H1 (cell line): ENCODE results near the gene STOML2. TPM values are rescaled to one million over a fixed set of nuclear protein-coding genes. Genes with fewer than 3 reads are reported as not detected.

Experiments used
- CTCF ChIA-PET: fragments of 300-600 bp; sonication (Branson Sonifier 250); formaldehyde crosslinking; loops from one replicate; lab custom pipeline; 2021; ENCODE audit not compliant: partially characterized antibody; lab: Charles Lee
- POLR2A ChIA-PET: fragments of 300-600 bp; sonication (Branson Sonifier 250); formaldehyde crosslinking; loops from one replicate; lab custom pipeline; 2021; ENCODE audit warnings: inconsistent platforms; ENCODE audit not compliant: partially characterized antibody; lab: Charles Lee
- DNase-seq, 2 experiments: peaks; one replicate each; pipeline versions ENCODE4 v3.0.0 to v3.0.0-alpha.2; 2010 to 2022; ENCODE audit warnings: low spot score in 2 of 2, low read depth in 1 of 2, mixed read lengths in 1 of 2
- FAIRE-seq: peaks from 2 replicates; lab custom pipeline; 2011; peaks lifted over from hg19 to GRCh38; lab: Jason Lieb, UNC
- H2AFZ ChIP-seq: 2 replicates; pipeline ENCODE4 v1.8.1; 2012; ENCODE audit warnings: low read length, inconsistent platforms
- H2AK5ac ChIP-seq: 2 replicates; pipeline ENCODE4 v1.6.1; 2013; ENCODE audit warnings: low read depth, low read length
- H2BK120ac ChIP-seq: replicated peaks from 2 replicates; pipeline ENCODE3; 2013; ENCODE audit warnings: low read depth, low read length, inconsistent platforms
- H2BK12ac ChIP-seq: 2 replicates; pipeline ENCODE4 v1.6.1; 2013; ENCODE audit warnings: low read depth, low read length
- H2BK15ac ChIP-seq: 2 replicates; pipeline ENCODE4 v1.6.1; 2013; ENCODE audit warnings: low read length
- H2BK20ac ChIP-seq: 2 replicates; pipeline ENCODE4 v1.6.1; 2013; ENCODE audit warnings: low read length
- H2BK5ac ChIP-seq: 2 replicates; pipeline ENCODE4 v1.6.1; 2013; ENCODE audit warnings: low read depth, low read length
- H3K14ac ChIP-seq: 2 replicates; pipeline ENCODE4 v1.6.1; 2013; ENCODE audit warnings: inconsistent platforms; ENCODE audit not compliant: insufficient read length
- H3K18ac ChIP-seq: 2 replicates; pipeline ENCODE4 v1.6.1; 2013; ENCODE audit warnings: low read length; ENCODE audit errors: extremely low read depth
- H3K23ac ChIP-seq: 2 replicates; pipeline ENCODE4 v1.6.1; 2013; ENCODE audit warnings: inconsistent platforms; ENCODE audit not compliant: insufficient read length
- H3K23me2 ChIP-seq: 2 replicates; pipeline ENCODE4 v1.6.1; 2013; ENCODE audit warnings: low read depth, low read length
- H3K27ac ChIP-seq: 2 replicates; pipeline ENCODE4 v1.6.1; 2011; ENCODE audit warnings: low read depth, low read length, inconsistent platforms
- H3K27me3 ChIP-seq, 4 experiments: replicated peaks in 1 of 4; 1 replicate in 1 of 4; 2 replicates in 3 of 4; pipeline versions ENCODE4 v1.6.1 to v1.8.1; 2011 to 2013; ENCODE audit warnings: low read length in 3 of 4, mild to moderate bottlenecking in 3 of 4, inconsistent platforms in 2 of 4, mixed read lengths in 2 of 4, moderate library complexity in 1 of 4; ENCODE audit not compliant: control insufficient read depth in 3 of 4, insufficient read depth in 3 of 4; ENCODE audit errors: extremely low read depth in 1 of 4
- H3K36me3 ChIP-seq, 4 experiments: 2 replicates each; pipeline versions ENCODE4 v1.6.1 to v1.8.1; 2011 to 2013; ENCODE audit warnings: mild to moderate bottlenecking in 4 of 4, low read length in 3 of 4, moderate library complexity in 2 of 4, control low read depth in 1 of 4, inconsistent platforms in 1 of 4; ENCODE audit not compliant: insufficient read depth in 4 of 4, control insufficient read depth in 2 of 4
- H3K4ac ChIP-seq: replicated peaks from 2 replicates; pipeline ENCODE3; 2013; ENCODE audit warnings: low read length, low read depth, mixed read lengths, inconsistent platforms; ENCODE audit not compliant: insufficient read length
- H3K4me1 ChIP-seq, 4 experiments: replicated peaks in 1 of 4; 1 replicate in 1 of 4; 2 replicates in 3 of 4; pipeline versions ENCODE4 v1.6.1 to v1.8.1; 2011 to 2013; ENCODE audit warnings: low read length in 3 of 4, inconsistent platforms in 2 of 4, mixed read lengths in 1 of 4; ENCODE audit not compliant: insufficient read depth in 4 of 4, control insufficient read depth in 3 of 4
- H3K4me2 ChIP-seq, 2 experiments: 2 replicates each; pipeline versions ENCODE4 v1.6.1 to v1.8.1; 2011 to 2013; ENCODE audit warnings: low read depth in 2 of 2, low read length in 2 of 2, control low read depth in 1 of 2, inconsistent platforms in 1 of 2, mild to moderate bottlenecking in 1 of 2; ENCODE audit not compliant: insufficient read depth in 1 of 2
- H3K4me3 ChIP-seq, 4 experiments: fragments of 200-600, 300-600 bp in 1 of 4; sonication (generic), shearing (Covaris generic), sonication (Bioruptor Twin) in 1 of 4; 2 replicates each; pipeline versions ENCODE4 v1.5.1 to v1.8.1; 2011 to 2016; ENCODE audit warnings: low read length in 4 of 4, low read depth in 3 of 4, control low read depth in 2 of 4, inconsistent platforms in 2 of 4, mild to moderate bottlenecking in 2 of 4, mixed read lengths in 1 of 4, moderate library complexity in 1 of 4; ENCODE audit not compliant: insufficient read depth in 2 of 4; ENCODE audit errors: extremely low read depth in 1 of 4
- H3K56ac ChIP-seq: replicated peaks from 2 replicates; pipeline ENCODE3; 2013; ENCODE audit warnings: low read depth, mild to moderate bottlenecking, mixed read lengths, low read length, inconsistent platforms; ENCODE audit not compliant: insufficient read length
- H3K79me1 ChIP-seq: 2 replicates; pipeline ENCODE4 v1.6.1; 2013; ENCODE audit warnings: low read depth, low read length, control low read depth
- H3K79me2 ChIP-seq, 2 experiments: 2 replicates each; pipeline versions ENCODE4 v1.6.1 to v1.8.1; 2012 to 2013; ENCODE audit warnings: low read length in 2 of 2, mild to moderate bottlenecking in 2 of 2, inconsistent platforms in 1 of 2; ENCODE audit not compliant: insufficient read depth in 2 of 2, control insufficient read depth in 1 of 2
- H3K9ac ChIP-seq, 4 experiments: replicated peaks in 1 of 4; 1 replicate in 1 of 4; 2 replicates in 3 of 4; pipeline versions ENCODE4 v1.6.1 to v1.8.1; 2011 to 2013; ENCODE audit warnings: low read depth in 3 of 4, low read length in 3 of 4, control low read depth in 2 of 4, mild to moderate bottlenecking in 2 of 4, moderate library complexity in 2 of 4, inconsistent platforms in 1 of 4; ENCODE audit errors: extremely low read depth in 1 of 4
- H3K9me3 ChIP-seq, 2 experiments: 2 replicates each; pipeline versions ENCODE4 v1.6.1 to v1.8.1; 2012 to 2013; ENCODE audit warnings: mild to moderate bottlenecking in 2 of 2, moderate library complexity in 2 of 2, control low read depth in 1 of 2, inconsistent platforms in 1 of 2, low read depth in 1 of 2, low read length in 1 of 2, mixed read lengths in 1 of 2; ENCODE audit not compliant: insufficient read depth in 2 of 2
- H4K20me1 ChIP-seq, 2 experiments: replicated peaks in 1 of 2; 2 replicates each; pipeline versions ENCODE3 to v1.8.1; 2011 to 2013; ENCODE audit warnings: inconsistent platforms in 2 of 2, low read length in 2 of 2, mild to moderate bottlenecking in 1 of 2; ENCODE audit not compliant: insufficient read depth in 2 of 2, control insufficient read depth in 1 of 2
- H4K5ac ChIP-seq: 2 replicates; pipeline ENCODE4 v1.6.1; 2013; ENCODE audit warnings: low read length, low read depth, mixed read lengths, inconsistent platforms; ENCODE audit not compliant: insufficient read length
- H4K8ac ChIP-seq: 2 replicates; pipeline ENCODE4 v1.8.0; 2013; ENCODE audit warnings: mild to moderate bottlenecking, moderate library complexity, low read length, inconsistent platforms; ENCODE audit not compliant: insufficient read depth; ENCODE audit errors: extremely low read depth
- H4K91ac ChIP-seq: replicated peaks from 2 replicates; pipeline ENCODE3; 2013; ENCODE audit warnings: low read length, mixed read lengths, inconsistent platforms; ENCODE audit not compliant: insufficient read length
- CREB1 ChIP-seq: IDR thresholded peaks from 2 replicates; pipeline ENCODE4 v1.6.1; 2012; ENCODE audit warnings: inconsistent platforms
- E2F6 ChIP-seq: IDR thresholded peaks from 2 replicates; pipeline ENCODE4 v1.6.1; 2012; ENCODE audit warnings: inconsistent platforms
- EGR1 ChIP-seq: IDR thresholded peaks from 2 replicates; pipeline ENCODE4 v1.6.1; 2011; ENCODE audit warnings: low read depth, low read length, borderline replicate concordance
- FOSL1 ChIP-seq: IDR thresholded peaks from 2 replicates; pipeline ENCODE4 v1.6.1; 2011; ENCODE audit warnings: mild to moderate bottlenecking, low read depth, low read length, moderate library complexity; ENCODE audit not compliant: insufficient read depth
- GABPA ChIP-seq: IDR thresholded peaks from 2 replicates; pipeline ENCODE4 v1.6.1; 2011; ENCODE audit warnings: mild to moderate bottlenecking, low read length, moderate library complexity, borderline replicate concordance; ENCODE audit not compliant: insufficient read depth
- NRF1 ChIP-seq: IDR thresholded peaks from 2 replicates; pipeline ENCODE4 v1.6.1; 2011; ENCODE audit warnings: mild to moderate bottlenecking, low read depth, low read length, improper control_type of control experiment
- POLR2A ChIP-seq, 2 experiments: IDR thresholded peaks; 1 replicate in 1 of 2; 2 replicates in 1 of 2; pipeline ENCODE4 v1.6.1; 2011; ENCODE audit warnings: low read depth in 2 of 2, low read length in 2 of 2, mild to moderate bottlenecking in 2 of 2; ENCODE audit errors: control extremely low read depth in 1 of 2
- RFX5 ChIP-seq: IDR thresholded peaks from 2 replicates; pipeline ENCODE4 v1.6.1; 2011; ENCODE audit warnings: low read depth, low read length, improper control_type of control experiment, borderline replicate concordance
- USF2 ChIP-seq: IDR thresholded peaks from 2 replicates; pipeline ENCODE4 v1.6.1; 2011; ENCODE audit warnings: low read length, improper control_type of control experiment
- WGBS, 2 experiments: shearing (Covaris generic) in 1 of 2; methylation state at CpG; one replicate each; pipeline versions ENCODE4 v1.1.6 to v1.1.7; 2013 to 2015; ENCODE audit warnings: low lambda C conversion rate in 2 of 2, mixed read lengths in 2 of 2, inconsistent platforms in 1 of 2, low coverage in 1 of 2, missing lambda C conversion rate in 1 of 2; ENCODE audit not compliant: insufficient replicate concordance in 2 of 2, insufficient coverage in 1 of 2, insufficient read length in 1 of 2; ENCODE audit errors: extremely low coverage in 1 of 2, missing lambda C conversion rate in 1 of 2; 5-methylcytosine and 5-hydroxymethylcytosine counted together
- polyA plus RNA-seq, 7 experiments: library from polyadenylated mRNA; depleted of rRNA in 3 of 7; stranded (reverse) in 5 of 7; unstranded in 2 of 7; fragments of >200 nt in 5 of 7; fragments of 200-250 nt in 2 of 7; gene quantifications; 1 replicate in 5 of 7; 2 replicates in 1 of 7; 4 replicates in 1 of 7; pipeline versions ENCODE4 v1.2.1 to v1.2.3, GENCODE V29; 2011 to 2013; ENCODE audit warnings: missing spikeins in 2 of 7, mixed read lengths in 2 of 7
- total RNA-seq: library from RNA; stranded (reverse); fragmentation: NEBNext Ultra II Directional; extraction: Animal tissue kit (Norgen Biotek cat#: 25700); gene quantifications from 2 replicates; pipeline ENCODE4 v1.2.1, GENCODE V29; 2021

STOML2 gene
- total and polyA plus RNA-seq, 2 of the 8 experiments (the other 6 are each of a cell fraction or from before 2014, with no cell fraction given), result 203 to 256 TPM

- no peak overlapping the region for H2AFZ ChIP-seq
- H2BK12ac ChIP-seq, result no peak overlapping the region
- H2BK120ac ChIP-seq, result no peak overlapping the region
- H3K79me2 ChIP-seq, result no peaks in the 10 kb centered on the region
- H3K23ac ChIP-seq, result no peak overlapping the region
- H3K79me1 ChIP-seq, result no peaks in the 10 kb centered on the region
- no peak overlapping the region for H2BK15ac ChIP-seq
- FAIRE-seq (no peak), DNase-seq (no peak)
- WGBS, 2 experiments, result 91% methylated on average over 14 of the region's 14 CpGs; no CpG with 5 or more reads in 1 of the 2 experiments
- ChIA-PET POLR2A (interaction anchor here (0.7 to 5.2 kb wide), 7 partner anchors 12 to 231 kb away, joined by 3 to 43 read pairs (median 4); partner anchors contain the start of genes FANCG and VCP), CTCF (interaction anchor here (1.1 to 2.1 kb wide), 5 partner anchors 11 to 295 kb away, joined by 3 to 6 read pairs (median 4); no protein-coding TSS in a partner anchor)
- H3K9me3 ChIP-seq, result no peaks in the 10 kb centered on the region
- no peak overlapping the region for H3K4me2 ChIP-seq
- H3K23me2 ChIP-seq, result no peaks in the 10 kb centered on the region
- no peak overlapping the region for H3K56ac ChIP-seq
- no peak overlapping the region for H3K4me3 ChIP-seq
- no peak overlapping the region for H2AK5ac ChIP-seq
- peaks cover 5 to 13% of the 10 kb centered on the region in 2 experiments for H4K20me1 ChIP-seq
- no peak overlapping the region for H4K91ac ChIP-seq
- no peak overlapping the region for H3K4ac ChIP-seq
- H4K8ac ChIP-seq, result no peak overlapping the region
- no peak overlapping the region for H3K27ac ChIP-seq
- peaks cover 36 to 54% (median 47%) of the 10 kb centered on the region in 4 experiments for H3K36me3 ChIP-seq
- no peak overlapping the region for H3K9ac ChIP-seq
- no peak overlapping the region for H3K14ac ChIP-seq
- TF ChIP-seq GABPA, result no peak
- no peak for TF ChIP-seq FOSL1
- TF ChIP-seq POLR2A (IDR thresholded peaks at IDR 0.05; ENCODE audit: control extremely low read depth in 1 of 2, low read depth in 2 of 2, low read length in 2 of 2), result peak; percentile 37 to 42; a peak in 2 of 3 replicates
- 0 out of 2 replicates have a peak, but pooled peaks have one; percentile 17 for TF ChIP-seq USF2
- TF ChIP-seq CREB1, result no peak
- TF ChIP-seq E2F6, result no peak
- TF ChIP-seq EGR1, result no peak
- no peak for TF ChIP-seq RFX5
- TF ChIP-seq NRF1, result no peak
- TF ChIP-seq, all 59 proteins: peak for 2
- Histone ChIP-seq H3K4me1 (no peaks in the 10 kb centered on the region), H3K27me3 (no peaks in the 10 kb centered on the region), H4K5ac (no peak overlapping the region), H3K18ac (no peak overlapping the region), H2BK5ac (no peak overlapping the region), H2BK20ac (no peak overlapping the region)
Observed at GRCh38 chr9:35054871-35055644, 47.9 kb downstream of the STOML2 start.
